GM13976 (cell line): ENCODE data around the gene ZNF524.

ENCODE experiments used
- DNase-seq: peaks from one replicate; pipeline ENCODE4 v3.0.0; 2012; ENCODE audit warnings: low spot score
- in situ Hi-C: fragments of 300-500 bp; cut with MboI; formaldehyde crosslinking; loops from one replicate; pipeline ENCODE4 v1.12.0; 2022; ENCODE audit warnings: low sequenced_read_pairs, mixed read lengths, inconsistent platforms; ENCODE audit not compliant: unreplicated experiment
- TF ChIP-seq, protein P1 (sequence below): IDR thresholded peaks from 2 replicates; pipeline ENCODE4 v1.5.1; 2012; ENCODE audit warnings: borderline replicate concordance, mild to moderate bottlenecking; ENCODE audit not compliant: insufficient read depth; ENCODE audit errors: extremely low read depth, missing control alignments, control extremely low read depth

The ZNF524 gene

GRCh38 chr19:55636723-55637122 is 36.6 kb downstream of the ZNF524 start:
- in situ Hi-C loops, result no loop called here
- TF ChIP-seq, protein P1, sequence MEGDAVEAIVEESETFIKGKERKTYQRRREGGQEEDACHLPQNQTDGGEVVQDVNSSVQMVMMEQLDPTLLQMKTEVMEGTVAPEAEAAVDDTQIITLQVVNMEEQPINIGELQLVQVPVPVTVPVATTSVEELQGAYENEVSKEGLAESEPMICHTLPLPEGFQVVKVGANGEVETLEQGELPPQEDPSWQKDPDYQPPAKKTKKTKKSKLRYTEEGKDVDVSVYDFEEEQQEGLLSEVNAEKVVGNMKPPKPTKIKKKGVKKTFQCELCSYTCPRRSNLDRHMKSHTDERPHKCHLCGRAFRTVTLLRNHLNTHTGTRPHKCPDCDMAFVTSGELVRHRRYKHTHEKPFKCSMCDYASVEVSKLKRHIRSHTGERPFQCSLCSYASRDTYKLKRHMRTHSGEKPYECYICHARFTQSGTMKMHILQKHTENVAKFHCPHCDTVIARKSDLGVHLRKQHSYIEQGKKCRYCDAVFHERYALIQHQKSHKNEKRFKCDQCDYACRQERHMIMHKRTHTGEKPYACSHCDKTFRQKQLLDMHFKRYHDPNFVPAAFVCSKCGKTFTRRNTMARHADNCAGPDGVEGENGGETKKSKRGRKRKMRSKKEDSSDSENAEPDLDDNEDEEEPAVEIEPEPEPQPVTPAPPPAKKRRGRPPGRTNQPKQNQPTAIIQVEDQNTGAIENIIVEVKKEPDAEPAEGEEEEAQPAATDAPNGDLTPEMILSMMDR, result no peak
- no peak for DNase-seq

DNA sequence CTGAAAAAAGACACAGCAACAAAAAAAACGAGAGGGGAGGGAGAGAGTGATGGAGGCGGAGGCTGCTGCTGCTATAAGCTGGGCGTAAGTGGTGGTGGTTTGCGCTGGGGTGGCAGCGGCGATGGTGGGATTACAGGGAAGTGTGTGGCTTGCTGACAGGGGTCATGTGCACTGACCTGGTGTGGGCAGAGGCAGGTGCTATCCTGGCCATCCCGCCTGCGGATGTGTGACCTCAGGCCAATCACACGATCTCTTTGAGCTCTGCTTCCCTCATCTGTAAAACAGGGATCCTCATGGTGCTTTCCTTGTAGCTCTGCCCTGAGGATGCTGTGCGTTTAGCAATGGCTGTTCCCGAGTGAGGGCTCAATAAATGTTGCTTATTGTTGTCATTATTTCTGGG is 37.4 kb downstream of the ZNF524 start:
- DNase-seq, result no peak
- in situ Hi-C loops, result no loop called here
- TF ChIP-seq, protein P1, result no peak

DNA sequence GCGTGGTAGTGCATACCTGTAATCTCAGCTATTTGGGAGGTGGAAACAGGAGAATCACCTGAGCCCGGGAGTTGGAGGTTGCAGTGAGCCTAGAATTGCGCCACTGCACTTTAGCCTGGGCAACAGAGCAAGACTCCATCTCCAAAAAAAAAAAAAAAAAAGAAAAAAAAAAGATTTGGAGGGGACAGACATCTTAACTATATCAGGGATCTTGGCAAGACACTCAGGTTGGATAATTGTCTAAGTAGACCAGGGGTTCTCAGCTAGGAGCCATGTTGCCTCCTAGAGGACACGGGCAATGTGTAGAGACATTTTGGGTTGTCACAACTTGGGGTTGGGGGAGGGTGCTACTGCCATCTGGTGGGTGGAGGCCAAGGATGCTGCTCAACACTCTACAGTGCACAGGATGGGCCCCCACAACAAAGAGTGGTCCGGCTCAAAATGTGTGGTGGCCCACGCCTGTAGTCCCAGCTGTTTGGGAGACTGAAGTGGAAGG is 38.8 kb downstream of the ZNF524 start:
- TF ChIP-seq, protein P1, result peak; percentile 30
- in situ Hi-C loops, result no loop called here
- DNase-seq, result no peak

GRCh38 chr19:55640043-55640576 is 40.0 kb downstream of the ZNF524 start:
- DNase-seq, result peak; percentile 59
- in situ Hi-C loops, result no loop called here
- TF ChIP-seq, protein P1, result peak; percentile 12

- TF ChIP-seq, protein P1, result no peak
- peak; percentile 82 for DNase-seq
- in situ Hi-C loops, result no loop called here
Observed at GRCh38 chr19:55640577-55641425, 40.7 kb downstream of the ZNF524 start, which contains the start of gene ZNF580. Gene ZNF580, plus strand, starts transcription at chr19:55641002. Its CDS starts 1,507 bp downstream, at chr19:55642509.

GRCh38 chr19:55641426-55642152 is 41.5 kb downstream of the ZNF524 start:
- DNase-seq, result no peak
- in situ Hi-C loops, result no loop called here
- TF ChIP-seq, protein P1, result no peak
